Esophagus muscularis mucosa (tissue), 4 donors: ENCODE measurements around the gene SENP7. TPM values are rescaled to one million over a fixed set of nuclear protein-coding genes. Genes with fewer than 3 reads are reported as not detected.
A peak's percentile ranks its signal among the peaks of the same experiment; 100 is the strongest.
"Not testable (repeated sequence)": the region's sequence is repeated elsewhere in the genome, so short reads cannot be mapped to it uniquely, and the experiment has no call there.

Experiments
- DNase-seq: peaks from one replicate; pipeline ENCODE4 v3.0.0-alpha.2; 2017; ENCODE audit errors: extremely low spot score
- H3K27ac ChIP-seq, 4 donors: fragments of 200-600 bp; sonication (generic); replicated peaks in 1 of 4; 1 replicate in 3 of 4; 2 replicates in 1 of 4; pipeline ENCODE4 v1.5.1; 2016 to 2019; ENCODE audit warnings: mild to moderate bottlenecking in 1 of 4
- H3K27me3 ChIP-seq, 4 donors: fragments of 200-600 bp; sonication (generic); one replicate each; pipeline versions ENCODE4 v1.5.1 to v1.6.0; 2016 to 2019
- H3K36me3 ChIP-seq, 4 donors: fragments of 200-600 bp; sonication (generic); one replicate each; pipeline ENCODE4 v1.5.1; 2016 to 2019
- H3K4me1 ChIP-seq, 4 donors: fragments of 200-600 bp; sonication (generic); one replicate each; pipeline ENCODE4 v1.5.1; 2016 to 2019
- H3K4me3 ChIP-seq, 4 donors: fragments of 200-600 bp; sonication (generic); 1 replicate in 2 of 4; 2 replicates in 2 of 4; pipeline ENCODE4 v1.5.1; 2016 to 2019; ENCODE audit warnings: mild to moderate bottlenecking in 4 of 4, moderate library complexity in 1 of 4
- H3K9me3 ChIP-seq, 4 donors: fragments of 200-600 bp; sonication (generic); 1 replicate in 3 of 4; 2 replicates in 1 of 4; pipeline ENCODE4 v1.5.1; 2016 to 2019
- CTCF ChIP-seq, 3 experiments: fragments of 200-600 bp in 2 of 3; fragments of 450-650 bp in 1 of 3; sonication (generic) in 2 of 3; IDR thresholded peaks; one replicate each; pipeline ENCODE4 v1.5.1; 2017 to 2019; ENCODE audit warnings: antibody characterized with exemption in 3 of 3, mild to moderate bottlenecking in 2 of 3, moderate library complexity in 1 of 3
- EP300 ChIP-seq: sonication (generic); formaldehyde crosslinking; IDR thresholded peaks from one replicate; pipeline ENCODE4 v1.6.1; 2017; ENCODE audit warnings: antibody characterized with exemption
- POLR2A ChIP-seq: fragments of 450-650 bp; IDR thresholded peaks from one replicate; pipeline ENCODE4 v1.6.1; 2017; ENCODE audit warnings: antibody characterized with exemption, moderate library complexity, mild to moderate bottlenecking, low read depth
- POLR2AphosphoS5 ChIP-seq, 2 donors: sonication (generic); formaldehyde crosslinking; IDR thresholded peaks; one replicate each; pipeline ENCODE4 v1.6.1; 2017; ENCODE audit warnings: antibody characterized with exemption in 2 of 2
- WGBS: methylation state at CpG from one replicate; pipeline ENCODE4 v1.1.5; 2018; 5-methylcytosine and 5-hydroxymethylcytosine counted together
- intact Hi-C: fragments of 100-400 bp; cut with DNase I; formaldehyde crosslinking; loops from one replicate; pipeline ENCODE4 v1.15.1; 2023
- total RNA-seq, 4 donors: library from RNA; depleted of rRNA; stranded (reverse); fragments of >200 nt; gene quantifications; one replicate each; pipeline versions ENCODE4 v1.1.0 to v1.2.1, GENCODE V29; 2016

Gene SENP7
- total RNA-seq, 4 donors from 2014 or later = 13.7 to 23.3 (median 15.9) TPM

GRCh38 chr3:101312545-101312944 is 200.5 kb downstream of the SENP7 start:
- WGBS = 95% methylated on average over 2 of the region's 2 CpGs
- no peaks in the 10 kb centered on the region for H3K27me3 ChIP-seq
- peaks cover 0 to 13% (median 10%) of the 10 kb centered on the region in 4 donors for H3K9me3 ChIP-seq
- DNase-seq = no peak
- no peak overlapping the region for H3K4me3 ChIP-seq
- TF ChIP-seq EP300 = no peak
- no peak for TF ChIP-seq POLR2AphosphoS5 (IDR thresholded peaks at IDR 0.05)
- no peak for TF ChIP-seq CTCF (IDR thresholded peaks at IDR 0.05)
- no peak overlapping the region for H3K27ac ChIP-seq
- intact Hi-C loops = no loop called here
- no peaks in the 10 kb centered on the region for H3K36me3 ChIP-seq
- H3K4me1 ChIP-seq = peaks cover 0 to 20% (median 17%) of the 10 kb centered on the region in 4 donors

GRCh38 chr3:101311676-101312075 is 201.3 kb downstream of the SENP7 start:
- TF ChIP-seq POLR2A = no peak
- TF ChIP-seq POLR2AphosphoS5 (IDR thresholded peaks at IDR 0.05) = no peak
- TF ChIP-seq EP300 = no peak
- TF ChIP-seq CTCF (IDR thresholded peaks at IDR 0.05) = no peak
- Histone ChIP-seq H3K27ac (no peak overlapping the region), H3K4me1 (peaks cover 0 to 20% (median 17%) of the 10 kb centered on the region in 4 donors), H3K27me3 (no peaks in the 10 kb centered on the region), H3K4me3 (no peak overlapping the region), H3K36me3 (no peaks in the 10 kb centered on the region), H3K9me3 (peaks cover 0 to 13% (median 10%) of the 10 kb centered on the region in 4 donors)
- no peak for DNase-seq
- 82% methylated on average over 2 of the region's 2 CpGs for WGBS
- intact Hi-C loops = no loop called here

GRCh38 chr3:101310978-101311375 is 202.0 kb downstream of the SENP7 start:
- peak overlapping the region in 2 of 4 donors; percentile 44 to 50 for H3K27ac ChIP-seq

GRCh38 chr3:101308147-101308772 is 204.8 kb downstream of the SENP7 start:
- H3K9me3 ChIP-seq = peaks cover 0 to 13% (median 10%) of the 10 kb centered on the region in 4 donors
- DNase-seq, H3K27ac ChIP-seq, H3K36me3 ChIP-seq, H3K27me3 ChIP-seq, intact Hi-C loops, H3K4me3 ChIP-seq: not testable (repeated sequence)
- peaks cover 0 to 17% (median 16%) of the 10 kb centered on the region in 4 donors for H3K4me1 ChIP-seq

More at GRCh38 chr3:101310978-101311375, 202.0 kb downstream of the SENP7 start:
- DNase-seq = no peak
- H3K36me3 ChIP-seq = no peaks in the 10 kb centered on the region
- intact Hi-C loops = no loop called here
- H3K4me3 ChIP-seq = no peak overlapping the region
- H3K9me3 ChIP-seq = peaks cover 0 to 13% (median 10%) of the 10 kb centered on the region in 4 donors
- no peak for TF ChIP-seq EP300
- no peak for TF ChIP-seq CTCF (IDR thresholded peaks at IDR 0.05)
- TF ChIP-seq POLR2A = no peak
- no peaks in the 10 kb centered on the region for H3K27me3 ChIP-seq
- H3K4me1 ChIP-seq = peaks cover 0 to 20% (median 17%) of the 10 kb centered on the region in 4 donors

GRCh38 chr3:101303836-101304235 is 209.2 kb downstream of the SENP7 start:
- Histone ChIP-seq H3K36me3 (no peaks in the 10 kb centered on the region), H3K9me3 (peaks cover 0 to 11% (median 7%) of the 10 kb centered on the region in 4 donors), H3K4me3 (no peak overlapping the region), H3K27me3 (no peaks in the 10 kb centered on the region), H3K4me1 (no peaks in the 10 kb centered on the region), H3K27ac (no peak overlapping the region)
- TF ChIP-seq EP300 (no peak), POLR2A (no peak), CTCF (IDR thresholded peaks at IDR 0.05) (no peak), POLR2AphosphoS5 (IDR thresholded peaks at IDR 0.05) (no peak)
- intact Hi-C loops = no loop called here
- DNase-seq = no peak
